HepG2 (cell line): ENCODE data around the gene CAPZB.

Experiments used
- EP300 ChIP-seq, 3 experiments: sonication (generic) in 1 of 3; formaldehyde crosslinking in 1 of 3; IDR thresholded peaks; 2 replicates each; pipeline versions ENCODE4 v1.5.1 to v1.6.1; 2011 to 2020; ENCODE audit warnings: low read depth in 2 of 3, low read length in 2 of 3, borderline replicate concordance in 1 of 3, improper control_type of control experiment in 1 of 3, mild to moderate bottlenecking in 1 of 3, missing genetic modification reagents in 1 of 3, moderate library complexity in 1 of 3
- EZH2 ChIP-seq: conservative IDR thresholded peaks from 2 replicates; pipeline ENCODE4 v1.6.1; 2012; ENCODE audit warnings: mild to moderate bottlenecking, low read depth, low read length, moderate library complexity
- GATA4 ChIP-seq: sonication (generic); IDR thresholded peaks from 2 replicates; pipeline ENCODE4 v1.6.1; 2016; ENCODE audit warnings: antibody characterized with exemption, low read depth, borderline replicate concordance
- HDAC2 ChIP-seq: sonication (generic); formaldehyde crosslinking; IDR thresholded peaks from 2 replicates; pipeline ENCODE4 v1.4.0; 2020; ENCODE audit warnings: missing genetic modification reagents
- HNRNPLL ChIP-seq: fragments of 200-400 bp; formaldehyde crosslinking; IDR thresholded peaks from 2 replicates; pipeline ENCODE4 v1.6.1; 2017; ENCODE audit warnings: mild to moderate bottlenecking, low read depth, low read length; ENCODE audit not compliant: poor library complexity, severe bottlenecking
- KAT7 ChIP-seq: IDR thresholded peaks from 2 replicates; pipeline ENCODE4 v1.6.1; 2018; ENCODE audit warnings: borderline replicate concordance, missing compliant biosample characterization
- KDM4B ChIP-seq: sonication (generic); formaldehyde crosslinking; IDR thresholded peaks from 2 replicates; pipeline ENCODE4 v1.4.0; 2020; ENCODE audit warnings: missing genetic modification reagents
- POLR2A ChIP-seq, 2 experiments: IDR thresholded peaks; 2 replicates each; pipeline ENCODE4 v1.6.1; 2011; ENCODE audit warnings: low read depth in 2 of 2, low read length in 2 of 2, mild to moderate bottlenecking in 1 of 2, moderate library complexity in 1 of 2; ENCODE audit not compliant: insufficient read depth in 1 of 2
- SMARCC2 ChIP-seq: fragments of 450-650 bp; IDR thresholded peaks from 2 replicates; pipeline ENCODE4 v1.6.1; 2017; ENCODE audit warnings: antibody characterized with exemption, mild to moderate bottlenecking
- ZNF263 ChIP-seq: sonication (generic); formaldehyde crosslinking; IDR thresholded peaks from 2 replicates; pipeline ENCODE4 v1.4.0; 2020; ENCODE audit warnings: missing genetic modification reagents
- ZNF891 ChIP-seq: sonication (generic); formaldehyde crosslinking; IDR thresholded peaks from 2 replicates; pipeline ENCODE4 v1.5.0; 2020; ENCODE audit warnings: mild to moderate bottlenecking, missing genetic modification reagents
- TF ChIP-seq, protein P1 (sequence below): sonication (generic); formaldehyde crosslinking; IDR thresholded peaks from 2 replicates; pipeline ENCODE4 v1.5.0; 2020; ENCODE audit warnings: mild to moderate bottlenecking, missing genetic modification reagents, moderate library complexity

DNA sequence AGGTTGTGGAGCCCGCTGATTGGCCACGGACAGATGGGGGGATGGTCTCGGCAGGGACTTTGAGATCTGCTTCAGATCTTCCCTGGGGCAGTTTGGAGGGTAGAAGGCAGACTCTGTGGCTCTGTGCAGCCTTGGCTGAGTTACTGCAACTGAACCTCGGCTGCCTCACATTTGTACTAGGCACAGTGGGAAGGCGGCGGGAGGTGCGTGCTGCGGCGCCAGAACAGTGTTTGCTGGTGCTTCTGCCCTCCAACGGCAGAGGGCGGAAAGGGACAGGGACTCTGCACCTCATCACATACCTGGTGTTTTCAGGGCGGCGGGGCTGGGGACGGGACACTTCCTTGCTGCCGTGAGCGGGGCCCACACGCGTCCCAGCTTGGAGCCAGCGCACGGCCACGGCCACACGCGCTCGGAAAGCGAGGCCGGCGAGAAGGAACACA, 147.0 kb downstream of the CAPZB start:
- peak; percentile 42; the same call in 1 of the 2 replicates for TF ChIP-seq KDM4B (CRISPR knock-in tag)
- TF ChIP-seq EZH2 = no peak
- TF ChIP-seq, protein P1, sequence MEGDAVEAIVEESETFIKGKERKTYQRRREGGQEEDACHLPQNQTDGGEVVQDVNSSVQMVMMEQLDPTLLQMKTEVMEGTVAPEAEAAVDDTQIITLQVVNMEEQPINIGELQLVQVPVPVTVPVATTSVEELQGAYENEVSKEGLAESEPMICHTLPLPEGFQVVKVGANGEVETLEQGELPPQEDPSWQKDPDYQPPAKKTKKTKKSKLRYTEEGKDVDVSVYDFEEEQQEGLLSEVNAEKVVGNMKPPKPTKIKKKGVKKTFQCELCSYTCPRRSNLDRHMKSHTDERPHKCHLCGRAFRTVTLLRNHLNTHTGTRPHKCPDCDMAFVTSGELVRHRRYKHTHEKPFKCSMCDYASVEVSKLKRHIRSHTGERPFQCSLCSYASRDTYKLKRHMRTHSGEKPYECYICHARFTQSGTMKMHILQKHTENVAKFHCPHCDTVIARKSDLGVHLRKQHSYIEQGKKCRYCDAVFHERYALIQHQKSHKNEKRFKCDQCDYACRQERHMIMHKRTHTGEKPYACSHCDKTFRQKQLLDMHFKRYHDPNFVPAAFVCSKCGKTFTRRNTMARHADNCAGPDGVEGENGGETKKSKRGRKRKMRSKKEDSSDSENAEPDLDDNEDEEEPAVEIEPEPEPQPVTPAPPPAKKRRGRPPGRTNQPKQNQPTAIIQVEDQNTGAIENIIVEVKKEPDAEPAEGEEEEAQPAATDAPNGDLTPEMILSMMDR (CRISPR knock-in tag) = peak; percentile 96
- no peak for TF ChIP-seq ZNF263
- TF ChIP-seq HDAC2 (CRISPR knock-in tag) = peak; percentile 70; the same call in 1 of the 2 replicates
- peak; percentile 78 to 84 for TF ChIP-seq POLR2A (IDR thresholded peaks at IDR 0.05; ENCODE audit: insufficient read depth in 1 of 2, low read depth in 2 of 2, low read length in 2 of 2)
- no peak for TF ChIP-seq SMARCC2
- no peak for TF ChIP-seq ZNF891 (CRISPR knock-in tag)
- no peak for TF ChIP-seq GATA4
- peak in 1 of 2 experiments; percentile 47; a peak in 1 of 4 replicates for TF ChIP-seq EP300 (IDR thresholded peaks at IDR 0.05; ENCODE audit: low read depth in 2 of 2, low read length in 2 of 2)
- TF ChIP-seq EP300 (CRISPR knock-in tag; IDR thresholded peaks at IDR 0.05; ENCODE audit: borderline replicate concordance) = no peak
- peak; percentile 64 for TF ChIP-seq HNRNPLL
- no peak for TF ChIP-seq KAT7 (CRISPR knock-in tag)
